Measurements from ENCODE around the gene YEATS2.

YEATS2 gene

DNA sequence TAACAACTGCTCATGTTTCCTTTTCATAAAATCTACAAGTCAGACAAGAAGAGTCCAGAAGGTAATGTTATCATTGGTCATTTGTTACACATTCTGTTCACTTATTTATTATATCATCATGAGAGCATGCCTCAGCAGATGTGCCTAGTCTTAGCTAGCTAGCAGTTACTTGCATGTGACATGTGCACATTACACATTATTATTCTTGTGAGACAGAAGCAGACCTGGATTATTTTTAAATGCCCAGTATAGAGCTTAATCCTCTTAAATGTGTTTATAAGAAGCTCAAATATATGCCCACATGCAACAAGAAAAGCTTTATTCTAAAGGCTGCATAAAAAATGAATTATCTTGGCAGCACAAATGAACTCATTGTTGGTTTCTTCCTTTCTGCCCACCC, 12.6 kb downstream of the YEATS2 start:
- Histone ChIP-seq H3K9me3 (ENCODE audit: control insufficient read depth in 5 of 5, low read length in 5 of 5) (no peaks in the 10 kb centered on the region), H3K27me3 (ENCODE audit: control insufficient read depth in 5 of 5, insufficient read depth in 4 of 5, low read length in 5 of 5) (no peaks in the 10 kb centered on the region), H3K36me3 (ENCODE audit: control insufficient read depth in 5 of 5, insufficient read depth in 5 of 5, low read length in 5 of 5) (peaks cover 0 to 2% (median 0%) of the 10 kb centered on the region in 5 donors), H3K9ac (ENCODE audit: low read length in 5 of 5) (no peak overlapping the region), H3K27ac (ENCODE audit: low read depth, low read length) (no peak overlapping the region), H3K4me1 (ENCODE audit: control insufficient read depth in 5 of 5, insufficient read depth in 5 of 5, low read length in 5 of 5) (no peaks in the 10 kb centered on the region), H3K4me3 (ENCODE audit: low read depth in 1 of 5, low read length in 5 of 5) (no peak overlapping the region)

DNA sequence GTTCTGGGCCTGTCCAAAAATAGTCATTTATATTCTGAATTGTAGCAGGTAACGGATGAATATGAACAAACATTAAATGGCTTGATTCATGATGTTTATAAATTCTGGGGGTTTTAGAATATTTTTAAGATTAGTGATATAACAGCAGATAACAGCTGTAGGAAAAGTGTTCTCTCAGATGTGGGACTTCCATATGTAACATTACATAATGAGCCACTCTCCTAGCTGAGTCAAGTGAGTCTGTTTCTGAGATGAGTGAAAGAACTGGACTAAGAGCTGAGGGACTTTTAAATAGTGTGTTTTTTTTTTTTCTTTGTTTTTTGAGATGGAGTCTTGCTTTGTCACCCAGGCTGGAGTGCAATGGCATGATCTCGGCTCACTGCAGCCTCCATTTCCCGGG, 13.9 kb downstream of the YEATS2 start:
- peaks cover 0 to 4% (median 3%) of the 10 kb centered on the region in 5 donors for H3K4me1 ChIP-seq (ENCODE audit: control insufficient read depth in 5 of 5, insufficient read depth in 5 of 5, low read length in 5 of 5)

DNA sequence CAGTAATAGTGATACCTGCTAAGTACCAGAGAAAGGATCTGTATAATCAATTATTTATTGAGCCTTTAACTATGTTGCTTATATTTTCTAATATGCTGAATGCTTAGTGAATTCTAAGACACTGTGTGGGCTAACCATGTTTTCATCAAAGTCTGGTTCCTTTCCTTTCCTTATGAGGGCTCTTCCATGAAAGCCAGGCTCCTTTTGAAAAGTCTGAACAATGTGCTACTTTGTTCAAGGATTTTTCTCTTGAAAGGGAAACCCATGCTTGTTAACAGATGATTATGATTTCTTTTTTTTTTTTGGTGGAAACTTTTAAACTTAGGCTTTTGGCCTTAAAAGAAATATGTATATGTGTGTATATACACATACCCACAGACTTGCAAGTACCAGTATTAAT, 17.0 kb downstream of the YEATS2 start:
- Histone ChIP-seq H3K9ac (ENCODE audit: low read length in 5 of 5) (no peak overlapping the region), H3K27ac (ENCODE audit: low read depth, low read length) (no peak overlapping the region), H3K4me1 (ENCODE audit: control insufficient read depth in 5 of 5, insufficient read depth in 5 of 5, low read length in 5 of 5) (peaks cover 0 to 6% (median 3%) of the 10 kb centered on the region in 5 donors), H3K27me3 (ENCODE audit: control insufficient read depth in 5 of 5, insufficient read depth in 4 of 5, low read length in 5 of 5) (no peaks in the 10 kb centered on the region), H3K36me3 (ENCODE audit: control insufficient read depth in 5 of 5, insufficient read depth in 5 of 5, low read length in 5 of 5) (peaks cover 3 to 21% (median 8%) of the 10 kb centered on the region in 5 donors), H3K9me3 (ENCODE audit: control insufficient read depth in 5 of 5, low read length in 5 of 5) (no peaks in the 10 kb centered on the region), H3K4me3 (ENCODE audit: low read depth in 1 of 5, low read length in 5 of 5) (no peak overlapping the region)

More for the DNA sequence above, 13.9 kb downstream of the YEATS2 start:
- H3K36me3 ChIP-seq (ENCODE audit: control insufficient read depth in 5 of 5, insufficient read depth in 5 of 5, low read length in 5 of 5): peaks cover 0 to 3% (median 0%) of the 10 kb centered on the region in 5 donors
- H3K9me3 ChIP-seq (ENCODE audit: control insufficient read depth in 5 of 5, low read length in 5 of 5): no peaks in the 10 kb centered on the region
- H3K4me3 ChIP-seq (ENCODE audit: low read depth in 1 of 5, low read length in 5 of 5): no peak overlapping the region
- H3K9ac ChIP-seq (ENCODE audit: low read length in 5 of 5): no peak overlapping the region
- no peak overlapping the region for H3K27ac ChIP-seq (ENCODE audit: low read depth, low read length)
- H3K27me3 ChIP-seq (ENCODE audit: control insufficient read depth in 5 of 5, insufficient read depth in 4 of 5, low read length in 5 of 5): no peaks in the 10 kb centered on the region

DNA sequence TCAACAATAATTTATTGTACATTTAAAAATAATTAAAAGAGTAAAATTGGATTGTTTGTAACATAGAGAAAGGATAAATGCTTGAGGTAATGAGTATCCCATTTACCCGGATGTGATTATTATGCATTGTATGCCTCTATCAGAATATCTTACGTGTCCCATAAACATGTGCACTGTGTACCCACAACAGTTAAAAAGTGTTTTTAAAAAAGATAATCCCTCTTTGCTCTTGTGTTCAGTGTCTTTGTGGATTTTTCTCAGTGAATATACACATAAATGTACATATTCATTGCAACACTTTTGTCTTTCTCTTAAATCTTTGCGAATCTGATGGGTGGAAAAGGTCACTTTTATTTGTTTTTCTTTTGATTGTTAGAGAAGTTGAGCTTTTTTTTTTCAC, 20.4 kb downstream of the YEATS2 start:
- no peak overlapping the region for H3K4me3 ChIP-seq (ENCODE audit: low read depth in 1 of 5, low read length in 5 of 5)
- H3K9ac ChIP-seq (ENCODE audit: low read length in 5 of 5): no peak overlapping the region
- H3K4me1 ChIP-seq (ENCODE audit: control insufficient read depth in 5 of 5, insufficient read depth in 5 of 5, low read length in 5 of 5): peaks cover 0 to 6% (median 3%) of the 10 kb centered on the region in 5 donors
- peaks cover 18 to 40% (median 21%) of the 10 kb centered on the region in 5 donors for H3K36me3 ChIP-seq (ENCODE audit: control insufficient read depth in 5 of 5, insufficient read depth in 5 of 5, low read length in 5 of 5)
- H3K27ac ChIP-seq (ENCODE audit: low read depth, low read length): no peak overlapping the region
- no peaks in the 10 kb centered on the region for H3K9me3 ChIP-seq (ENCODE audit: control insufficient read depth in 5 of 5, low read length in 5 of 5)
- no peaks in the 10 kb centered on the region for H3K27me3 ChIP-seq (ENCODE audit: control insufficient read depth in 5 of 5, insufficient read depth in 4 of 5, low read length in 5 of 5)

DNA sequence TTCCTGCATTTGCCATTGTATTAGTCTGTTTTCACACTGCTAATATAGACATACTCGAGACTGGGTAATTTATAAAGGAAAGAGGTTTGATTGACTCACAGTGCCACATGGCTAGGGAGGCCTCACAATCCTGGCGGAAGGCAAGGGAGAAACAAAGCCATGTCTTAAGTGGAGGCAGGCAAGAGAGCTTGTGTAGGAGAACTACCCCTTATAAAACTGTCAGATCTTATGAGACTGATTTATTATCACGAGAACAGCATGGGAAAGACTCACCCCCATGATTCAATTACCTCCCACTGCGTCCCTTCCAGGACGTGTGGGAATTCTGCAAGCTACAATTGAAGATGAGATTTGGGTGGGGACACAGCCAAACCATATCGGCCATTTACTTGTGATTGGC, 27.8 kb downstream of the YEATS2 start:
- peaks cover 19 to 68% (median 48%) of the 10 kb centered on the region in 5 donors for H3K36me3 ChIP-seq (ENCODE audit: control insufficient read depth in 5 of 5, insufficient read depth in 5 of 5, low read length in 5 of 5)
- H3K9me3 ChIP-seq (ENCODE audit: control insufficient read depth in 5 of 5, low read length in 5 of 5): no peaks in the 10 kb centered on the region
- H3K27me3 ChIP-seq (ENCODE audit: control insufficient read depth in 5 of 5, insufficient read depth in 4 of 5, low read length in 5 of 5): no peaks in the 10 kb centered on the region
- H3K9ac ChIP-seq (ENCODE audit: low read length in 5 of 5): no peak overlapping the region
- no peak overlapping the region for H3K4me3 ChIP-seq (ENCODE audit: low read depth in 1 of 5, low read length in 5 of 5)
- H3K4me1 ChIP-seq (ENCODE audit: control insufficient read depth in 5 of 5, insufficient read depth in 5 of 5, low read length in 5 of 5): no peaks in the 10 kb centered on the region
- no peak overlapping the region for H3K27ac ChIP-seq (ENCODE audit: low read depth, low read length)

DNA sequence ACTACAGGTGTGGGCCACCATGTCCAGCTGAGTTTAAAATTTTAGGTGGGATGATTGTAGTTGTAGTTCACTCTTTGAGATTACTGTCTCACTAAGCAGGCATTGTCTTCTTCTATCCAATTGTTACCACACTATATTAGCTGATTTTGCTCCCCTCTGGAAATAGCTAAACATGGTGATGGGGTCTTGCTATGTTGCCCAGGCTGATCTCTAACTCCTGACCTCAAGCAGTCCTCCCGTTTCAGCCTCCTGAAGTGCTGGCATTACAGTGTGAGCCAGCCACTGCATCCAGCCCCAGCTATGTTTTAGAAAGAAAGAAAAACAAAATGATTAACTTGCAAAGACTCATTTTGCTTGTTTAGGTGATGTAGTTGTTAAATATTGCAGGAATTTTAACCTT, 30.6 kb downstream of the YEATS2 start:
- no peak overlapping the region for H3K27ac ChIP-seq (ENCODE audit: low read depth, low read length)
- H3K36me3 ChIP-seq (ENCODE audit: control insufficient read depth in 5 of 5, insufficient read depth in 5 of 5, low read length in 5 of 5): peaks cover 6 to 57% (median 40%) of the 10 kb centered on the region in 5 donors
- H3K27me3 ChIP-seq (ENCODE audit: control insufficient read depth in 5 of 5, insufficient read depth in 4 of 5, low read length in 5 of 5): no peaks in the 10 kb centered on the region
- H3K4me1 ChIP-seq (ENCODE audit: control insufficient read depth in 5 of 5, insufficient read depth in 5 of 5, low read length in 5 of 5): no peaks in the 10 kb centered on the region
- no peak overlapping the region for H3K9ac ChIP-seq (ENCODE audit: low read length in 5 of 5)
- no peak overlapping the region for H3K4me3 ChIP-seq (ENCODE audit: low read depth in 1 of 5, low read length in 5 of 5)
- no peaks in the 10 kb centered on the region for H3K9me3 ChIP-seq (ENCODE audit: control insufficient read depth in 5 of 5, low read length in 5 of 5)

DNA sequence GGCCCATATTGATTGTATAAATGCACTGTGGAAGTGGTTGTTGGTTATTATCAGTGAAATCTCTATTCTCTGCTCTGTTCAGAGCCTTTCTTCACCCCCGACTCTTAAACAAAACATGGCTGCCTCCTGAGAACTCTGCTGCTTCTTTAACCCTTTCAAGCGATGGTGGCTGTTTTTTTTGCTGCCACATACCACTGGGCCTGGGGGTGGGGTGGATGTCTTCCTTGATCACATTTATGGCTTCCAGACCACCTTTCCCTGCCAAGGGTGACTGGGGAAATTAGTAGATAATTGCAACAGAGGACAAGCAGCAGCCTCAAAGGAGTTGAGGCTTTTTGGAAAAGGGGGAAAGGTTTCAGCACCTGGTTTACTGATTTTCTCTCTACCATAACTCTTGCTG, 32.8 kb downstream of the YEATS2 start:
- no peak overlapping the region for H3K4me3 ChIP-seq (ENCODE audit: low read depth in 1 of 5, low read length in 5 of 5)
- no peak overlapping the region for H3K9ac ChIP-seq (ENCODE audit: low read length in 5 of 5)
- peaks cover 6 to 53% (median 35%) of the 10 kb centered on the region in 5 donors for H3K36me3 ChIP-seq (ENCODE audit: control insufficient read depth in 5 of 5, insufficient read depth in 5 of 5, low read length in 5 of 5)
- no peaks in the 10 kb centered on the region for H3K27me3 ChIP-seq (ENCODE audit: control insufficient read depth in 5 of 5, insufficient read depth in 4 of 5, low read length in 5 of 5)
- peaks cover 0 to 11% (median 8%) of the 10 kb centered on the region in 5 donors for H3K4me1 ChIP-seq (ENCODE audit: control insufficient read depth in 5 of 5, insufficient read depth in 5 of 5, low read length in 5 of 5)
- H3K9me3 ChIP-seq (ENCODE audit: control insufficient read depth in 5 of 5, low read length in 5 of 5): no peaks in the 10 kb centered on the region
- no peak overlapping the region for H3K27ac ChIP-seq (ENCODE audit: low read depth, low read length)

DNA sequence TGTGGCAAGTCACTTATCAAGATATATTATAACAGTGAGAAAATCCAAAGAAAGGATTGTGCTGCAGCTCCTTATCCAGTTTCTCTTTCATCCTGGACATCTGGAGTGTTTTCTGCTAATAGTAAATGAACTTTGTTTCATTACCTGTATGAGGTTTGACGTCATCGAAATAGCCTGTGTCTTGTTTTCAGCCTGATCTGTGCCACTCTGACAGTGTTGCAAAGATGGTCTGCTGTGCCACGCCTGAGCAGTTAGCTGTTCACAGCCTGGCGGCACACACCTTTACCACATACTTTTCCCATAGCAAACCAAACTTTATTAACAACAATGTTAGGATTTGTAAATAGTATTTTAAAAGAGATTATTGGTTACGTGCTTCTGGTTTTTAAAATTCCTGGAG, 34.0 kb downstream of the YEATS2 start:
- H3K4me3 ChIP-seq (ENCODE audit: low read depth in 1 of 5, low read length in 5 of 5): no peak overlapping the region
- H3K27me3 ChIP-seq (ENCODE audit: control insufficient read depth in 5 of 5, insufficient read depth in 4 of 5, low read length in 5 of 5): no peaks in the 10 kb centered on the region
- H3K36me3 ChIP-seq (ENCODE audit: control insufficient read depth in 5 of 5, insufficient read depth in 5 of 5, low read length in 5 of 5): peaks cover 9 to 45% (median 35%) of the 10 kb centered on the region in 5 donors
- no peak overlapping the region for H3K27ac ChIP-seq (ENCODE audit: low read depth, low read length)
- peaks cover 0 to 11% (median 8%) of the 10 kb centered on the region in 5 donors for H3K4me1 ChIP-seq (ENCODE audit: control insufficient read depth in 5 of 5, insufficient read depth in 5 of 5, low read length in 5 of 5)
- H3K9ac ChIP-seq (ENCODE audit: low read length in 5 of 5): no peak overlapping the region
- H3K9me3 ChIP-seq (ENCODE audit: control insufficient read depth in 5 of 5, low read length in 5 of 5): no peaks in the 10 kb centered on the region

DNA sequence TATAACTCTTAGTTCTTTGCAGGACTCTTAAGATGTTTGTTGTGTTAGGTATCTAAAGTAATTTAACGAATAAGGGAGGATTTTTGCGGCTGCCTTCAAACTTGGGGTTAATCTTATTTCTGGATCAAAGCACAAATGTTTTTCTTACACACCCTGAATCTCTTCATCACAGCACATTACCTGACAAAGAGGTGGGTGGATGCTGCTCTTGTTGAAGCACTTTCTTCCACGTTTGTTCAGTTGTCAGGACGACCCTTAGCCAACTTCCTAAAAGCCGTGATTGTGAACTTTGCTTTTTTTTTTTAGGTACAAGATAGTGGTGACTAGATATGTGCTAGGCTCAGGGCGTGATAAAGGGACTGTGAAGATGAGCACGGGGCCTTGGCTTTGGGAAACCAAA, 36.0 kb downstream of the YEATS2 start:
- H3K27ac ChIP-seq (ENCODE audit: low read depth, low read length): no peak overlapping the region
- no peaks in the 10 kb centered on the region for H3K9me3 ChIP-seq (ENCODE audit: control insufficient read depth in 5 of 5, low read length in 5 of 5)
- no peak overlapping the region for H3K9ac ChIP-seq (ENCODE audit: low read length in 5 of 5)
- H3K4me1 ChIP-seq (ENCODE audit: control insufficient read depth in 5 of 5, insufficient read depth in 5 of 5, low read length in 5 of 5): peaks cover 0 to 11% (median 8%) of the 10 kb centered on the region in 5 donors
- no peaks in the 10 kb centered on the region for H3K27me3 ChIP-seq (ENCODE audit: control insufficient read depth in 5 of 5, insufficient read depth in 4 of 5, low read length in 5 of 5)
- H3K4me3 ChIP-seq (ENCODE audit: low read depth in 1 of 5, low read length in 5 of 5): no peak overlapping the region
- peaks cover 11 to 40% (median 28%) of the 10 kb centered on the region in 5 donors for H3K36me3 ChIP-seq (ENCODE audit: control insufficient read depth in 5 of 5, insufficient read depth in 5 of 5, low read length in 5 of 5)

DNA sequence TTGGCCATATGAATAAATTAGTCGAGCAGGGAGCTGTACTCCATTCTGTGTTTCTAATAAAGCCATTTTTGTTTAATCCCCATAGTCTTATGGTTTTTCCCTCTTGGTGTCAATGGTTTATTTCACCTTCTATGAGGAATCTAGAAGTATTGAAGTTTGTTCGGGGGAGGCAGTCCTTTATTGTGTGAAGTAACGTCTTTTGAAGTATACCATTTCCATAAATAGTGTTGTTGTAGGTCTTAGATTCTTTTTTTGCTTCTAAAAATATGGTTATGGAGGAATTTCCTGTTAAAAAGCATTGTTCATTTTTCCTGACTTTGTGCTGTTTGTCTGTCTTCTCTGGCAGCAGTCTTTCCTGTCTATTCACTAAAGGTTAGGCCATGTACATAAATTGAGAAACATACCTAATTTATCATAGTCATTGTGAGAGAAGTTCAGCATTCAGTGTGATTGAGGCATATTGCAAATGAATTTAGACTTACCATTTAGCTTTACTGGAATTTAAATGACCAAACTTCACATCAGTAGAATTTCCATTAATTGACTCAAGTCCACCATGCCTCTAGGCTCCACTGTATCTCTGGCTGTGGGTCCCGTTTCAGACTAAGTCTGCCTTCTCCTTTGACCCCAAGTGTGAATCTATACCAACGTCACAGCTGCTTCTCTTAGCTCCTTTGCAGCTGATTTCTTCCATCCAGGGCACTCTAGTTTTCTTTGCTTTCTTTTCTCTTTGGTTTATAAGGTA, 37.3 kb downstream of the YEATS2 start:
- Histone ChIP-seq H3K27ac (ENCODE audit: low read depth, low read length) (peak overlapping the region; percentile 2), H3K36me3 (ENCODE audit: control insufficient read depth in 5 of 5, insufficient read depth in 5 of 5, low read length in 5 of 5) (peaks cover 11 to 31% (median 25%) of the 10 kb centered on the region in 5 donors), H3K4me3 (ENCODE audit: low read depth in 1 of 5, low read length in 5 of 5) (no peak overlapping the region), H3K9ac (ENCODE audit: low read length in 5 of 5) (no peak overlapping the region), H3K9me3 (ENCODE audit: control insufficient read depth in 5 of 5, low read length in 5 of 5) (no peaks in the 10 kb centered on the region), H3K27me3 (ENCODE audit: control insufficient read depth in 5 of 5, insufficient read depth in 4 of 5, low read length in 5 of 5) (no peaks in the 10 kb centered on the region), H3K4me1 (ENCODE audit: control insufficient read depth in 5 of 5, insufficient read depth in 5 of 5, low read length in 5 of 5) (peaks cover 0 to 11% (median 8%) of the 10 kb centered on the region in 5 donors)
